Activated CD8-positive, alpha-beta T cell treated with anti-CD3 and anti-CD28 coated beads for 36 hours (primary cell): ENCODE data around the gene HMGN4. TPM values are rescaled to one million over a fixed set of nuclear protein-coding genes. Genes with fewer than 3 reads are reported as not detected.
"Not testable (repeated sequence)": the region's sequence is repeated elsewhere in the genome, so short reads cannot be mapped to it uniquely, and the experiment has no call there.

Experiments used
- ATAC-seq: fragments of 200-7000 bp; cut with Tn5 transposase; one replicate; pipeline ENCODE4 v1.10.0; 2021; ENCODE audit warnings: mild to moderate bottlenecking, moderate library complexity
- CTCF ChIA-PET: fragments of 350-600 bp; sonication (Branson Sonifier 250); formaldehyde crosslinking; loops from one replicate; lab custom pipeline; 2021; ENCODE audit warnings: antibody characterized with exemption; lab: Charles Lee
- POLR2A ChIA-PET: fragments of 350-600 bp; sonication (Branson Sonifier 250); formaldehyde crosslinking; loops from one replicate; lab custom pipeline; 2021; ENCODE audit warnings: antibody characterized with exemption; lab: Charles Lee
- DNase-seq: peaks from one replicate; pipeline ENCODE4 v3.0.0-alpha.2; 2020
- H3K27ac Mint-ChIP-seq: one replicate; pipeline ENCODE4 v1.8.0; 2021; ENCODE audit warnings: mild to moderate bottlenecking, mixed read lengths
- H3K27me3 Mint-ChIP-seq: one replicate; pipeline ENCODE4 v1.8.0; 2021; ENCODE audit warnings: mixed read lengths
- H3K36me3 Mint-ChIP-seq: one replicate; pipeline ENCODE4 v1.8.0; 2021; ENCODE audit warnings: low read depth, mixed read lengths
- H3K4me1 Mint-ChIP-seq: one replicate; pipeline ENCODE4 v1.8.0; 2021; ENCODE audit warnings: low read depth, mixed read lengths
- H3K4me3 Mint-ChIP-seq: one replicate; pipeline ENCODE4 v1.8.0; 2021; ENCODE audit warnings: mild to moderate bottlenecking, moderate library complexity, mixed read lengths
- H3K9me3 Mint-ChIP-seq: one replicate; pipeline ENCODE4 v1.8.0; 2021; ENCODE audit warnings: mixed read lengths
- CTCF ChIP-seq: fragments of 200-600 bp; IDR thresholded peaks from one replicate; pipeline ENCODE4 v1.8.0; 2022; ENCODE audit warnings: antibody characterized with exemption, mild to moderate bottlenecking
- intact Hi-C: fragments of 100-400 bp; cut with micrococcal nuclease; formaldehyde crosslinking; loops from one replicate; pipeline ENCODE4 v1.10.0; 2022
- total RNA-seq, 2 experiments: library from RNA; stranded (reverse); gene quantifications; one replicate each; pipeline ENCODE4 v1.2.3, GENCODE V29; 2021

HMGN4 gene
- total RNA-seq, 2 experiments from 2014 or later: 80.2 to 83.3 TPM

- intact Hi-C loops: no loop called here
- peak overlapping the region; percentile 90 for H3K27ac Mint-ChIP-seq
- peak; percentile 72 for DNase-seq
- TF ChIP-seq CTCF: peak; percentile 23
- H3K36me3 Mint-ChIP-seq: peaks cover 2% of the 10 kb centered on the region
- peaks cover 2% of the 10 kb centered on the region for H3K27me3 Mint-ChIP-seq
- ATAC-seq: peak; percentile 79
- H3K9me3 Mint-ChIP-seq: no peaks in the 10 kb centered on the region
- H3K4me1 Mint-ChIP-seq: peaks cover 26% of the 10 kb centered on the region
- ChIA-PET POLR2A (interaction anchor here (1.5 to 4.9 kb wide), 3 partner anchors 11 to 48 kb away, joined by 4 to 27 read pairs (median 5); partner anchors contain the start of gene HMGN4), CTCF (interaction anchor here (0.9 kb wide), 1 partner anchor 12 kb away, joined by 3 read pairs; no protein-coding TSS in a partner anchor)
- peak overlapping the region; percentile 79 for H3K4me3 Mint-ChIP-seq
These were observed 16.4 kb upstream of the HMGN4 start for GRCh38 chr6:26521600-26522391.

- H3K36me3 Mint-ChIP-seq, intact Hi-C loops, H3K27me3 Mint-ChIP-seq, H3K9me3 Mint-ChIP-seq, ATAC-seq: not testable (repeated sequence)
- ChIA-PET CTCF (interaction anchor here (0.9 kb wide), 1 partner anchor 11 kb away, joined by 3 read pairs; no protein-coding TSS in a partner anchor), POLR2A (interaction anchor here (2.1 to 4.9 kb wide), 2 partner anchors 14 to 49 kb away, joined by 4 to 27 read pairs; partner anchors contain the start of gene HMGN4)
- peak overlapping the region; percentile 79 for H3K4me3 Mint-ChIP-seq
- H3K4me1 Mint-ChIP-seq: peaks cover 26% of the 10 kb centered on the region
- peak; percentile 53 for DNase-seq
- H3K27ac Mint-ChIP-seq: peak overlapping the region; percentile 90
These were observed 15.5 kb upstream of the HMGN4 start for GRCh38 chr6:26522486-26523228.

GRCh38 chr6:26524314-26524713 is 13.9 kb upstream of the HMGN4 start:
- H3K27me3 Mint-ChIP-seq, CTCF ChIA-PET, DNase-seq, H3K27ac Mint-ChIP-seq, ATAC-seq, intact Hi-C loops, H3K36me3 Mint-ChIP-seq, H3K9me3 Mint-ChIP-seq, H3K4me3 Mint-ChIP-seq: not testable (repeated sequence)
- POLR2A ChIA-PET: interaction anchor here (0.7 kb wide), 1 partner anchor 13 kb away, joined by 3 read pairs; no protein-coding TSS in a partner anchor
- peaks cover 29% of the 10 kb centered on the region for H3K4me1 Mint-ChIP-seq

GRCh38 chr6:26524722-26525370 is 13.3 kb upstream of the HMGN4 start:
- H3K9me3 Mint-ChIP-seq: no peaks in the 10 kb centered on the region
- H3K27me3 Mint-ChIP-seq: peaks cover 2% of the 10 kb centered on the region
- ATAC-seq (no peak), DNase-seq (no peak)
- no peak overlapping the region for H3K4me3 Mint-ChIP-seq
- no peak overlapping the region for H3K27ac Mint-ChIP-seq
- ChIA-PET CTCF (no interaction called here), POLR2A (interaction anchor here (1.9 kb wide), 1 partner anchor 11 kb away, joined by 5 read pairs; no protein-coding TSS in a partner anchor)
- intact Hi-C loops: no loop called here
- H3K36me3 Mint-ChIP-seq: peaks cover 2% of the 10 kb centered on the region
- H3K4me1 Mint-ChIP-seq: peaks cover 30% of the 10 kb centered on the region
- TF ChIP-seq CTCF: no peak

- H3K4me3 Mint-ChIP-seq: no peak overlapping the region
- peaks cover 2% of the 10 kb centered on the region for H3K36me3 Mint-ChIP-seq
- DNase-seq: no peak
- CTCF ChIA-PET: no interaction called here
- no peaks in the 10 kb centered on the region for H3K9me3 Mint-ChIP-seq
- peaks cover 23% of the 10 kb centered on the region for H3K4me1 Mint-ChIP-seq
- H3K27me3 Mint-ChIP-seq: peaks cover 2% of the 10 kb centered on the region
- H3K27ac Mint-ChIP-seq: no peak overlapping the region
- POLR2A ChIA-PET: interaction anchor here (0.8 to 1.9 kb wide), 2 partner anchors 10 to 12 kb away, joined by 3 to 5 read pairs; no protein-coding TSS in a partner anchor
- TF ChIP-seq CTCF: no peak
- intact Hi-C loops: no loop called here
- no peak for ATAC-seq
These were observed 12.3 kb upstream of the HMGN4 start for GRCh38 chr6:26525838-26526237.
